Stimulated activated naive B cell treated with anti-CD40 and anti-IgM and Interleukin-4, amounts not matched to agents 10 μg/mL and 1 μg/mL and 100 μg/mL, for 72 hours (primary cell): Measurements from ENCODE around the gene DAZAP1.

Experiments used
- ATAC-seq, 2 donors: fragments of 150-1000 bp; cut with Tn5 transposase; replicated peaks; 2 replicates each; pipeline ENCODE4 v1.10.0; 2021; ENCODE audit warnings: moderate library complexity in 1 of 2
- DNase-seq: peaks from one replicate; pipeline ENCODE4 v3.0.0; 2021
- H3K27ac Mint-ChIP-seq: one replicate; pipeline ENCODE4 v1.8.0; 2022; ENCODE audit warnings: mild to moderate bottlenecking, mixed read lengths
- H3K27me3 Mint-ChIP-seq, 2 donors: one replicate each; pipeline ENCODE4 v1.8.0; 2022; ENCODE audit warnings: mixed read lengths in 2 of 2
- H3K36me3 Mint-ChIP-seq, 2 donors: one replicate each; pipeline ENCODE4 v1.8.0; 2022; ENCODE audit warnings: mixed read lengths in 2 of 2, mild to moderate bottlenecking in 1 of 2
- H3K4me1 Mint-ChIP-seq, 2 donors: one replicate each; pipeline ENCODE4 v1.8.0; 2022; ENCODE audit warnings: mixed read lengths in 2 of 2, mild to moderate bottlenecking in 1 of 2
- H3K4me3 Mint-ChIP-seq, 2 donors: one replicate each; pipeline ENCODE4 v1.8.0; 2022; ENCODE audit warnings: mild to moderate bottlenecking in 2 of 2, mixed read lengths in 2 of 2, moderate library complexity in 1 of 2
- H3K9me3 Mint-ChIP-seq, 2 donors: one replicate each; pipeline ENCODE4 v1.8.0; 2022; ENCODE audit warnings: mixed read lengths in 2 of 2, mild to moderate bottlenecking in 1 of 2

Gene DAZAP1

GRCh38 chr19:1395194-1396018 lies 12.0 kb upstream of the DAZAP1 start:
- Mint-ChIP-seq H3K27ac (no peak overlapping the region), H3K36me3 (peaks cover 23 to 41% of the 10 kb centered on the region in 2 donors), H3K9me3 (no peaks in the 10 kb centered on the region), H3K4me1 (peaks cover 4 to 12% of the 10 kb centered on the region in 2 donors), H3K27me3 (no peaks in the 10 kb centered on the region), H3K4me3 (no peak overlapping the region)
- no peak for ATAC-seq
- no peak for DNase-seq

- peaks cover 4 to 16% of the 10 kb centered on the region in 2 donors for H3K4me1 Mint-ChIP-seq
- no peaks in the 10 kb centered on the region for H3K9me3 Mint-ChIP-seq
- H3K27ac Mint-ChIP-seq = peak overlapping the region; percentile 81
- no peaks in the 10 kb centered on the region for H3K27me3 Mint-ChIP-seq
- H3K36me3 Mint-ChIP-seq = peaks cover 19 to 33% of the 10 kb centered on the region in 2 donors
- ATAC-seq (peak in 1 of 2 donors; percentile 15), DNase-seq (no peak)
- H3K4me3 Mint-ChIP-seq = no peak overlapping the region
Measured at GRCh38 chr19:1396019-1396767, 11.2 kb upstream of the DAZAP1 start.

DNA sequence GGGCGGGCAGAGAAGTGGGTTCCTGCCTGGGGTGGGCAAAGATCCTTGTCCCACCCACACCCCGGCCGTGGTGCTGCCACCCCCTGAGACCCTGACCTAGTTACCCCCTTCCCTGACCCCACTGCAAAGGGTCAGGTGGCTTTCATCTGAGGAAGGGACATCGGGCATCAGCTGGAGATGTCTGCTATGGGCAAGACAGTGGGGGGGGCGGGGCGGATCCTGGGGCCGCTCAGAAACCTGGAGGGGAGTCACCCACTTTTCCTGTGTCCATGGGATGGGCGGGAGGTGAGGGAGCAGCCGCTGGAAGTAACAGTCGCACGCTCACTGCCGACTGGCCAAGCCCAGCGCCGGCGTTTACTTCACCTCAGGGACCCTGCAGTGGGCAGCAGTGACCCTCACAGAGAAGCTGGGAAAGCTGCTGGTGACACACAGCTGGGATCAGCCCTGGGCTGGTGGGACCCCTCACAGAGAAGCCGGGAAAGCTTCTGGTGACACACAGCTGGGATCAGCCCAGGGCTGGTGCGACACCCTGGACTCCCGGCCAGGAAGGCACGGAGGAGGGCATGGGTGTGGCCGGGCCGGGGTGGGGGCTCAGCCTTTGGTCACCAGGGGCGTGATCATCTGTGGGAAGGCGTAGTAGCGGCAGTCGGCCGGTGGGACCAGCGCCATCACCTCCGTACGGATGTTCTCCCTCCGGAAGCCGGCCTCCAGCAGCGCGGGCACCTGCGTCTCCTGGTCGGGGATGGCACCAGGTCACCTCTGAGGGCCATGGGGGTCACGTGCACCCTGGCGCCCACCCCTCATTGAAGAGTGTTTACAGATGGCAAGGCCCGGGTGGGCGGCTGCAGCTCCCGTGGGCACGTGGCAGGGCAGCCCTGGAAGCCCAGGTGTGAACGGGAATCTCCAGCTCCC lies 10.4 kb upstream of the DAZAP1 start:
- Mint-ChIP-seq H3K36me3 (peaks cover 18 to 31% of the 10 kb centered on the region in 2 donors), H3K4me3 (peak overlapping the region in 1 of 2 donors; percentile 11), H3K4me1 (peaks cover 4 to 16% of the 10 kb centered on the region in 2 donors), H3K27me3 (no peaks in the 10 kb centered on the region), H3K27ac (no peak overlapping the region), H3K9me3 (no peaks in the 10 kb centered on the region)
- ATAC-seq = no peak
- no peak for DNase-seq

DNA sequence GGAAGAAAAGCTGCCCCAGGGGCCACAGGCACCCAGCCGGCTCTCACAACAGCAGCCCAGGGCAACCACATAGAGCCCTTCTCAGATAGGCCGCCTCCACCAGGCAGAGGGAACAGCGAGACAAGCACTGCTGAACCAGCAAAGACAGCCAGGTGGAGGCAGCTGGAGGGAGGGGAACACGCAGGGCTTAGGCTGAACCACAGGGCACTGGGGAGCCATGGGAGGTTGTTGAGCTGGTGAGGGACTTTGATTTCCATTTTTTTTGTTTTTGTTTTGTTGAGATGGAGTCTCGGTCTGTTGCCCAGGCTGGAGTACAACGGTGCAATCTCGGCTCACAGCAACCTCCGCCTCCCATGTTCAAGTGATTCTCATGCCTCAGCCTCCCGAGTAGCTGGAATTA lies 9.5 kb upstream of the DAZAP1 start:
- Mint-ChIP-seq H3K9me3 (no peaks in the 10 kb centered on the region), H3K36me3 (peaks cover 14 to 26% of the 10 kb centered on the region in 2 donors), H3K27ac (no peak overlapping the region), H3K4me3 (peak overlapping the region in 1 of 2 donors; percentile 11), H3K4me1 (peaks cover 9 to 24% of the 10 kb centered on the region in 2 donors), H3K27me3 (peaks cover 5% of the 10 kb centered on the region in 2 donors)
- ATAC-seq (no peak), DNase-seq (no peak)

DNA sequence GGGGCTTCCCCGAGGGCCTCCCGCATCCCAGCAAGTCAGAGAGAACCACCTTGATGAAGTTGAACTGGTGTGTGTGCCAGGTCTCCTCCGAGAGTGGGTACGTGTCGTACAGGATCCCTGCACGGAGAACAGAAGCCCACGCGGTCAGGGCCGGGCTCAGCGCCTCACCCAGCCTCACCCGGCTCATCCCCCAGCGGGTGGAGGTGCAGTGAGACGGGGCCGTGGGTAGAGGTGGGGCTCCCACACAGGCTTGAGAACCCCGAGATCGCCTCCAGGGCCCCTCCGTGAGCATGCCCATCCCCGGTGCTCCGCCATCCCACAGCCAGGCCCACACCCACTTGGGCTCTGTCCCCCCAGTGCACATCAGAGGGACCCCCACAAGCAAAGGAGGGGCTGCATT lies 8.3 kb upstream of the DAZAP1 start:
- ATAC-seq (no peak), DNase-seq (no peak)
- Mint-ChIP-seq H3K4me3 (peak overlapping the region in 1 of 2 donors; percentile 53), H3K27ac (no peak overlapping the region), H3K9me3 (no peaks in the 10 kb centered on the region), H3K27me3 (peaks cover 6 to 13% of the 10 kb centered on the region in 2 donors), H3K36me3 (peaks cover 12 to 18% of the 10 kb centered on the region in 2 donors), H3K4me1 (peaks cover 13 to 32% of the 10 kb centered on the region in 2 donors)

DNA sequence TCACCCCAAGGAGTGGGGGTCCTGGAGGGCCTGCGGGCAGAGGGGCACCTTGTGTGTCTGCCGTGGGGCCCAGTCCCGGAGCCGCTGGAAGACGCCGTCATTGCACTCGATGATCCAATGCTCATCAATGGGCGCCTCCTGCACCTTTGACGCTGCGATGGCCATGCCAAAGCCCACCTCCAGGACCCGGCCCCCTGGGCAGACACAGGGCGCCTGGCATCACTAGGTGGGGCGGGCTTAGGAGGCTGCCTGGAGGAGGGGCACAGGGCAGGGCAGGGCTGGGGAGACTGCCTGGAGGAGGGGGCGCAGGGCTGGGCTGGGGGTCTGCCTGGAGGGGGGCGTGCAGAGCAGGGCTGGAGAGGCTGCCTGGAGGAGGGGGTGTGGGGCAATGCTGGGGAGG lies 7.6 kb upstream of the DAZAP1 start:
- Mint-ChIP-seq H3K4me1 (peaks cover 14 to 32% of the 10 kb centered on the region in 2 donors), H3K4me3 (no peak overlapping the region)
- no peak for ATAC-seq

GRCh38 chr19:1400281-1401137 lies 6.9 kb upstream of the DAZAP1 start:
- Mint-ChIP-seq H3K36me3 (peaks cover 7 to 14% of the 10 kb centered on the region in 2 donors), H3K9me3 (no peaks in the 10 kb centered on the region)

More for the DNA sequence above, 7.6 kb upstream of the DAZAP1 start:
- H3K27me3 Mint-ChIP-seq = peaks cover 9 to 13% of the 10 kb centered on the region in 2 donors
- no peak for DNase-seq
- no peak overlapping the region for H3K27ac Mint-ChIP-seq
- no peaks in the 10 kb centered on the region for H3K9me3 Mint-ChIP-seq
- H3K36me3 Mint-ChIP-seq = peaks cover 10 to 15% of the 10 kb centered on the region in 2 donors

GRCh38 chr19:1401138-1401888 lies 6.1 kb upstream of the DAZAP1 start, which contains the start of gene GAMT:
TSS of gene GAMT (minus strand) at chr19:1401542. CDS start at chr19:1401476, 66 bp downstream.
- H3K9me3 Mint-ChIP-seq = no peaks in the 10 kb centered on the region
- peak within 1 kb of the TSS; percentile 70 to 75 for H3K4me3 Mint-ChIP-seq
- no peak for DNase-seq
- H3K4me1 Mint-ChIP-seq = peaks cover 13 to 29% of the 10 kb centered on the region in 2 donors
- H3K27me3 Mint-ChIP-seq = peaks cover 9 to 13% of the 10 kb centered on the region in 2 donors
- peak; percentile 63 to 74 for ATAC-seq
- H3K27ac Mint-ChIP-seq = no peak within 1 kb of the TSS
- H3K36me3 Mint-ChIP-seq = peaks cover 7 to 10% of the 10 kb centered on the region in 2 donors

More at GRCh38 chr19:1400281-1401137, 6.9 kb upstream of the DAZAP1 start:
- ATAC-seq (peak; percentile 42 to 45), DNase-seq (no peak)
- Mint-ChIP-seq H3K4me1 (peaks cover 14 to 32% of the 10 kb centered on the region in 2 donors), H3K4me3 (peak overlapping the region; percentile 70 to 75), H3K27ac (no peak overlapping the region), H3K27me3 (peaks cover 9 to 13% of the 10 kb centered on the region in 2 donors)

- Mint-ChIP-seq H3K36me3 (peaks cover 7 to 8% of the 10 kb centered on the region in 2 donors), H3K9me3 (no peaks in the 10 kb centered on the region), H3K27ac (no peak overlapping the region), H3K4me1 (peaks cover 17 to 29% of the 10 kb centered on the region in 2 donors), H3K4me3 (peak overlapping the region; percentile 37 to 39), H3K27me3 (peaks cover 9 to 13% of the 10 kb centered on the region in 2 donors)
- ATAC-seq = no peak
- no peak for DNase-seq
Measured at GRCh38 chr19:1401889-1402217, 5.5 kb upstream of the DAZAP1 start.

DNA sequence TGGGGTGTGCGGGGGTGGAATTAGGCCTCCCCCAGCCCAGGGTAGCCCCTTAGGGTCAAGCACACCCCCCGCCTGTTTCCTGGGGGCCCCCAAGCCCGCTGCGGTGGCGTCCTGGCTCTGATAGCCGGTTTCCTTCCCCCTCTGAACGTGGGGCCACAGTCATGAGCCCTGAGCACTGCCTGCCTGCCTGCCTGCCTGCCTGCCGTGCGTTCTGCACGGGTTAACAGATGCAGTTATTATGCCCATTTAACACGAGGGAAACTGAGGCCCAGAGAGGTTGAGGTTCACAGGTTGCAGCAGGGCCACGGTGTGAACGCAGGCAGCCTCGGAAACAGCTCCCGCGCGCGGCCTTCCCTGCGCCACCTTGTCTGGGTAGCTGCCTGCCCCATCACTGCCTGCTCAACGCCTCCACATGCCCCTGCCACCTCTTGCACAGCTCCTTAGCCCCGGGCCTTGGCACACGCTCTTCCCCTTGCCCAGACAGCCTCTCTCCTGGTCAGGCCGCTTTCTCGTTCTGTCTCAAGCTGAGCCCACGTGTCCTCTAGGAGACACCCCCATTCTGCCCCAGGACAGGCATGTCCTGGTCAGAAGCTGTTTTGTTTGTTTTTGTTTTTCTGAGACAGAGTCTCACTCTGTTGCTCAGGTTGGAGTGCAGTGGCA lies 4.8 kb upstream of the DAZAP1 start:
- H3K36me3 Mint-ChIP-seq = peaks cover 3 to 8% of the 10 kb centered on the region in 2 donors
- H3K4me3 Mint-ChIP-seq = peak overlapping the region; percentile 60 to 70

GRCh38 chr19:1406774-1407527 lies 435 bp upstream of the DAZAP1 start:
- Mint-ChIP-seq H3K4me3 (peak overlapping the region; percentile 81 to 84), H3K4me1 (peaks cover 41 to 55% of the 10 kb centered on the region in 2 donors), H3K9me3 (no peaks in the 10 kb centered on the region), H3K27me3 (peaks cover 9 to 13% of the 10 kb centered on the region in 2 donors), H3K27ac (peak overlapping the region; percentile 86), H3K36me3 (peaks cover 16 to 23% of the 10 kb centered on the region in 2 donors)
- ATAC-seq (peak; percentile 83 to 87), DNase-seq (peak; percentile 100)

More for the DNA sequence above, 4.8 kb upstream of the DAZAP1 start:
- no peaks in the 10 kb centered on the region for H3K9me3 Mint-ChIP-seq
- peaks cover 9 to 13% of the 10 kb centered on the region in 2 donors for H3K27me3 Mint-ChIP-seq
- peaks cover 17 to 29% of the 10 kb centered on the region in 2 donors for H3K4me1 Mint-ChIP-seq
- H3K27ac Mint-ChIP-seq = peak overlapping the region; percentile 60
- DNase-seq (no peak), ATAC-seq (no peak)
